A549 (cell line): Measurements from ENCODE around the gene CERS6. TPM values are rescaled to one million over a fixed set of nuclear protein-coding genes. Genes with fewer than 3 reads are reported as not detected.

Source experiments
- ATAC-seq, 2 experiments: fragments of 200-7000 bp in 1 of 2; fragments of >200 bp in 1 of 2; cut with Nextera tagmentation in 1 of 2; cut with Tn5 transposase in 1 of 2; 3 replicates each; pipeline versions ENCODE4 v1.8.0 to v1.9.1; 2018 to 2020; ENCODE audit warnings: mild to moderate bottlenecking in 1 of 2, moderate library complexity in 1 of 2
- CTCF ChIA-PET: fragments of 300-600 bp; sonication (Branson Sonifier 250); formaldehyde crosslinking; extraction: SDS; loops from one replicate; lab custom pipeline; 2021; ENCODE audit warnings: antibody characterized with exemption, inconsistent platforms; lab: Yijun Ruan, JAX
- POLR2A ChIA-PET: fragments of 350-600 bp; formaldehyde crosslinking; extraction: SDS; loops from one replicate; lab custom pipeline; 2021; ENCODE audit warnings: antibody characterized with exemption, inconsistent platforms; lab: Yijun Ruan, JAX
- DNase-seq, 2 experiments: peaks; one replicate each; pipeline versions ENCODE4 v3.0.0 to v3.0.0-alpha.2; 2011 to 2016; ENCODE audit warnings: low read depth in 1 of 2, low spot score in 1 of 2
- FAIRE-seq: peaks from 2 replicates; lab custom pipeline; 2011; peaks lifted over from hg19 to GRCh38; lab: Jason Lieb, UNC
- H3K27ac ChIP-seq, 2 experiments: fragments of >200 bp; sonication (Bioruptor Twin); formaldehyde crosslinking; 3 replicates each; pipeline ENCODE4 v1.5.1; 2016 to 2017
- H3K4me1 ChIP-seq: fragments of >200 bp; sonication (Bioruptor Twin); formaldehyde crosslinking; 3 replicates; pipeline ENCODE4 v1.6.1; 2016
- H3K4me2 ChIP-seq: fragments of >200 bp; sonication (Bioruptor Twin); formaldehyde crosslinking; 3 replicates; pipeline ENCODE4 v1.6.1; 2016
- H3K4me3 ChIP-seq: fragments of >200 bp; sonication (Bioruptor Twin); formaldehyde crosslinking; 3 replicates; pipeline ENCODE4 v1.5.1; 2016
- H3K9me3 ChIP-seq: fragments of >200 bp; sonication (Bioruptor Twin); formaldehyde crosslinking; 3 replicates; pipeline ENCODE4 v1.6.1; 2016
- BCL3 ChIP-seq: fragments of >200 bp; sonication (Bioruptor Twin); formaldehyde crosslinking; IDR thresholded peaks from 3 replicates; pipeline ENCODE4 v1.6.1; 2016
- CBX2 ChIP-seq: fragments of 200-600 bp; sonication (generic); IDR thresholded peaks from 2 replicates; pipeline ENCODE4 v1.6.1; 2016; ENCODE audit warnings: low read depth, mild to moderate bottlenecking, borderline replicate concordance
- CEBPB ChIP-seq, 2 experiments: fragments of >200 bp in 1 of 2; sonication (Bioruptor Twin) in 1 of 2; formaldehyde crosslinking in 1 of 2; IDR thresholded peaks; 2 replicates each; pipeline ENCODE4 v1.6.1; 2012 to 2016
- CHD4 ChIP-seq: fragments of 200-600 bp; sonication (generic); IDR thresholded peaks from 2 replicates; pipeline ENCODE4 v1.6.1; 2016; ENCODE audit warnings: antibody characterized with exemption, mild to moderate bottlenecking, borderline replicate concordance
- CTCF ChIP-seq: fragments of >200 bp; sonication (Bioruptor Twin); formaldehyde crosslinking; IDR thresholded peaks from 3 replicates; pipeline ENCODE4 v1.5.1; 2016
- ELK1 ChIP-seq: fragments of 150-350 bp; IDR thresholded peaks from 2 replicates; pipeline ENCODE4 v1.6.1; 2014; ENCODE audit warnings: low read depth, mild to moderate bottlenecking, low read length
- EP300 ChIP-seq, 2 experiments: fragments of >200 bp; sonication (Bioruptor Twin); formaldehyde crosslinking; IDR thresholded peaks; 2 replicates in 1 of 2; 3 replicates in 1 of 2; pipeline ENCODE4 v1.6.1; 2016 to 2017
- FOSB ChIP-seq: fragments of 250-450 bp; sonication (Bioruptor Pico); IDR thresholded peaks from 2 replicates; pipeline ENCODE4 v1.5.0; 2020; ENCODE audit warnings: mild to moderate bottlenecking, moderate library complexity
- FOSL2 ChIP-seq, 2 experiments: fragments of 450-650 bp in 1 of 2; fragments of >200 bp in 1 of 2; sonication (Bioruptor Twin) in 1 of 2; formaldehyde crosslinking; IDR thresholded peaks; 2 replicates each; pipeline versions ENCODE4 v1.5.0 to v1.6.1; 2016 to 2020; ENCODE audit warnings: mild to moderate bottlenecking in 1 of 2, moderate library complexity in 1 of 2
- FOXS1 ChIP-seq: fragments of 250-450 bp; sonication (Bioruptor Pico); IDR thresholded peaks from 2 replicates; pipeline ENCODE4 v1.5.0; 2020; ENCODE audit warnings: mild to moderate bottlenecking, moderate library complexity
- HMGXB4 ChIP-seq: fragments of 250-450 bp; sonication (Bioruptor Pico); IDR thresholded peaks from 2 replicates; pipeline ENCODE4 v1.5.0; 2021; ENCODE audit warnings: mild to moderate bottlenecking, moderate library complexity, borderline replicate concordance
- HOXB13 ChIP-seq: fragments of 250-450 bp; sonication (Bioruptor Pico); IDR thresholded peaks from 2 replicates; pipeline ENCODE4 v1.5.0; 2020; ENCODE audit warnings: low read depth, mild to moderate bottlenecking, moderate library complexity
- JUN ChIP-seq, 2 experiments: fragments of >200 bp; sonication (Bioruptor Twin); formaldehyde crosslinking; IDR thresholded peaks; 2 replicates in 1 of 2; 3 replicates in 1 of 2; pipeline ENCODE4 v1.6.1; 2016 to 2017
- KDM5A ChIP-seq: fragments of 200-600 bp; sonication (generic); IDR thresholded peaks from 2 replicates; pipeline ENCODE4 v1.6.1; 2016; ENCODE audit warnings: antibody characterized with exemption, mild to moderate bottlenecking
- MAZ ChIP-seq: fragments of 150-350 bp; IDR thresholded peaks from 2 replicates; pipeline ENCODE4 v1.6.1; 2014; ENCODE audit warnings: antibody characterized with exemption, low read depth, low read length, borderline replicate concordance
- MYC ChIP-seq: IDR thresholded peaks from 2 replicates; pipeline ENCODE4 v1.6.1; 2012; ENCODE audit warnings: mild to moderate bottlenecking, inconsistent platforms, low read length, improper control_type of control experiment, borderline replicate concordance
- NR3C1 ChIP-seq: fragments of >200 bp; sonication (Bioruptor Twin); formaldehyde crosslinking; IDR thresholded peaks from 3 replicates; pipeline ENCODE4 v1.6.1; 2017
- RARB ChIP-seq: fragments of 250-450 bp; sonication (Bioruptor Pico); IDR thresholded peaks from 2 replicates; pipeline ENCODE4 v1.8.0; 2021; ENCODE audit warnings: mild to moderate bottlenecking, moderate library complexity
- REST ChIP-seq: fragments of 200-600 bp; sonication (generic); IDR thresholded peaks from 2 replicates; pipeline ENCODE4 v1.6.1; 2016; ENCODE audit warnings: antibody characterized with exemption, mild to moderate bottlenecking, moderate library complexity
- TP53 ChIP-seq: fragments of 250-450 bp; sonication (Bioruptor Pico); IDR thresholded peaks from 2 replicates; pipeline ENCODE4 v1.5.0; 2021; ENCODE audit warnings: mild to moderate bottlenecking, moderate library complexity
- ZFP36 ChIP-seq: fragments of 450-650 bp; IDR thresholded peaks from 2 replicates; pipeline ENCODE4 v1.6.1; 2014; ENCODE audit warnings: borderline replicate concordance; ENCODE audit not compliant: partially characterized antibody
- ZNF302 ChIP-seq: fragments of 250-450 bp; sonication (Bioruptor Pico); IDR thresholded peaks from 2 replicates; pipeline ENCODE4 v1.9.0; 2021; ENCODE audit warnings: inconsistent platforms, mild to moderate bottlenecking, moderate library complexity
- ZSCAN20 ChIP-seq: fragments of 250-450 bp; sonication (Bioruptor Pico); IDR thresholded peaks from 2 replicates; pipeline ENCODE4 v1.8.0; 2022; ENCODE audit warnings: mild to moderate bottlenecking, moderate library complexity
- WGBS: methylation state at CpG from one replicate; pipeline ENCODE4 v1.1.6; 2017; ENCODE audit errors: missing lambda C conversion rate; 5-methylcytosine and 5-hydroxymethylcytosine counted together
- polyA plus RNA-seq, 4 experiments: library from polyadenylated mRNA; depleted of rRNA in 3 of 4; stranded (reverse); fragments of >200 nt; fragmentation: RNase III in 1 of 4; extraction: RNeasy Plus Mini Kit Qiagen cat#74134 plus additional on column Dnase treatment in 1 of 4; gene quantifications; 2 replicates in 3 of 4; 3 replicates in 1 of 4; pipeline ENCODE4 v1.2.3, GENCODE V29; 2011 to 2017

The CERS6 gene
- polyA plus RNA-seq, 2 of the 4 experiments (the other 2 are of a cell fraction): 12.0 to 16.9 TPM

- no peak overlapping the region for H3K4me3 ChIP-seq
- H3K4me1 ChIP-seq: peaks cover 18% of the 10 kb centered on the region
- ATAC-seq (no peak), FAIRE-seq (no peak), DNase-seq (no peak)
- CTCF ChIA-PET: no interaction called here
- TF ChIP-seq ZFP36 (no peak), CEBPB (IDR thresholded peaks at IDR 0.05) (no peak), FOSB (CRISPR knock-in tag) (no peak), ELK1 (no peak), HMGXB4 (CRISPR knock-in tag) (no peak), CTCF (no peak), FOSL2 (IDR thresholded peaks at IDR 0.05) (no peak), FOSL2 (CRISPR knock-in tag; IDR thresholded peaks at IDR 0.05) (no peak), HOXB13 (CRISPR knock-in tag) (no peak), CBX2 (no peak)
- POLR2A ChIA-PET: no interaction called here
- no peak overlapping the region for H3K27ac ChIP-seq
- 87% methylated on average over 2 of the region's 2 CpGs for WGBS
- H3K9me3 ChIP-seq: peaks cover 5% of the 10 kb centered on the region; the same call in 1 of the 3 replicates
- no peak overlapping the region for H3K4me2 ChIP-seq
Observed at GRCh38 chr2:168600949-168601348, 144.9 kb downstream of the CERS6 start.

- no peak for TF ChIP-seq MAZ
- no peak for TF ChIP-seq EP300 (IDR thresholded peaks at IDR 0.05)
- TF ChIP-seq JUN (IDR thresholded peaks at IDR 0.05): no peak
- TF ChIP-seq REST: no peak
- no peak for TF ChIP-seq TP53 (CRISPR knock-in tag)
- TF ChIP-seq FOSL2 (IDR thresholded peaks at IDR 0.05): no peak
- no peak for TF ChIP-seq FOSL2 (CRISPR knock-in tag; IDR thresholded peaks at IDR 0.05)
- no peak for TF ChIP-seq CHD4
- no peak for TF ChIP-seq MYC
- no peak for TF ChIP-seq RARB
- TF ChIP-seq BCL3: no peak
- TF ChIP-seq KDM5A: no peak
- no peak for TF ChIP-seq NR3C1
- TF ChIP-seq ZNF302 (CRISPR knock-in tag): no peak
- no peak for TF ChIP-seq CTCF
- TF ChIP-seq ZFP36: no peak
- TF ChIP-seq ZSCAN20 (CRISPR knock-in tag): no peak
- no peak for TF ChIP-seq FOXS1 (CRISPR knock-in tag)
- WGBS: 87% methylated on average over 3 of the region's 3 CpGs
- ChIA-PET CTCF (no interaction called here), POLR2A (no interaction called here)
- Histone ChIP-seq H3K4me1 (peaks cover 18% of the 10 kb centered on the region), H3K4me2 (no peak overlapping the region), H3K4me3 (no peak overlapping the region), H3K27ac (no peak overlapping the region), H3K9me3 (peaks cover 5% of the 10 kb centered on the region; the same call in 1 of the 3 replicates)
- DNase-seq: no peak
- ATAC-seq: no peak
- no peak for FAIRE-seq
Observed at GRCh38 chr2:168601741-168602140, 145.7 kb downstream of the CERS6 start.
